ENCODE measurements around the gene PARN.
"Not testable (repeated sequence)": the region's sequence is repeated elsewhere in the genome, so short reads cannot be mapped to it uniquely, and the experiment has no call there.

The PARN gene

DNA sequence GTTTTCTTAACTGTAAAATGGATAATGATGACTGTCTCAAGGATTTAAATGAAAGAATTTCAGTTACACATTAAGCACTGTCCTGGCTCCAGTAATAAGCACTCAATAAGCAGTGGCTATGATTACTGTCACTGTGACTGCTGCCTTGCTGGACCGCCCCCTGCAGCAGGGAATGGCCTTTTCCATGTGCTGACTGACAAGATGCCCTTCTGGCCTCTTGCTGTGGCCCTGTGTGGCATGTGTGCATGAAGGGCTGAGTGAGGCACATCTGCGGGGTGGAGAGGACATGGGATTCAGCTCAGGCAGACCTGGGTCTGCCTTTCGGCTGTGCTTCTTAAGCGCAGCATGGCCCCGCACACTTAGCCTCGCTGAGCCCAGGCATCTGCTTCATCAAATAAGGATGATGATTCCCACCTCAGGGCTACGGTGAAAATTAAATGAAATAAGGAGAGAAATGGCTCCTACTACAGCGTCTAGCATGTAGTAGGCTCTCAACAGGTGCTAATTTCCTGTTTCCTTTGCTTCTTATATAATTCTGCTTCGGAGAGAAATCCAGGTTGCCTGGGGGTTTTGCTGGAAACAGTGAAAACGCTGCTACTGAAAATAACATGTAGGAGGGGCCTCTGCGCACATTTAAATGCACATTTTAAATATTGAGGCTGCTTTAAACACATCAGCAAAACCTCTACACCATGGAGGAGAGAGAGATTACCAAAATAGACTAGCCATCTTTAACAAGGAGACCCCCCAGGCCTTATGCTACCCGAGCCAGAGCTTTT is 183.9 kb downstream of the PARN start:
- no peak for DNase-seq (ENCODE audit: extremely low read depth in 1 of 2, low read depth in 1 of 2)

GRCh38 chr16:14444979-14445810 is 184.9 kb downstream of the PARN start:
- DNase-seq (ENCODE audit: extremely low read depth in 1 of 2, low read depth in 1 of 2) = no peak

DNA sequence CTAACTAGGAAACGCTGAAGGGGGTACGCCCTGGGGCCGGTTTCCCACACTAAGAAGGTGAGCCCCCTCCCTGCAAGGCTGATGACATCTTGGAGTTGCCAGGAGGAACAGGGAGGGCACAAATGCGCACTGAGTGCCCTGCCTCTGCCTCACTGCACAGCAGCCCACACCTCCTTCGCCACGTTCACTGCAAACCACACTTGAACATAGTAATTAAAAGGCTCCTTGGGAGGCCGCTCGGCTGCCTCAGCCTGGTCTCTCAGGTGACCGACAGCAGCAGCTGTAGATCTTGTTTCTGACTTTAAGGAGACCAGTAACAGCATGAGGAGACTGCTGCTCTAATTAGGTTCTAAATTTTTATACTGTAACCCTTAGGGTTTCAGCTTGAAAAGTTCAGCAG is 188.5 kb downstream of the PARN start:
- DNase-seq (ENCODE audit: extremely low read depth in 1 of 2, low read depth in 1 of 2) = not testable (repeated sequence)

DNA sequence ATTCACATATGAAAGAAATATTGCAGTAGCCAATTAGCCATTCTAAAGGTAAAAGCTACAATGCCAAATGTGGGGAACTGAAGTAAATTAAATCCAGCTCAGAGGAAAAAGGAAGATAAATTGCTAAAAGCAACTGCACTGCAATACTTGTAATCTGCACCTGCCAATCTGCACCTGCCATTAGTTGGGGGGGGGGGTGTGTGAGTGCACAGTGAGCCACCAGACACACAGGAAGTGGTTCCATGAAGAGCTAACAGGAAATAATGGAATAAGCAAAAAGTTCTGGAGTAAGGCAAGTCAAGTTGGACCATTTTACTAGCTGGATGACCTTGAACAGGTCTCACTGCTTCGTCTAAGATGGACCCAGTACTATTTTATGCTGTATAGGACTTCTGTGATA is 191.8 kb downstream of the PARN start:
- DNase-seq (ENCODE audit: extremely low read depth in 1 of 2, low read depth in 1 of 2) = no peak

GRCh38 chr16:14437426-14437825 is 192.6 kb downstream of the PARN start:
- no peak for DNase-seq (ENCODE audit: extremely low read depth in 1 of 2, low read depth in 1 of 2)

- no peak for DNase-seq (ENCODE audit: extremely low read depth in 1 of 2, low read depth in 1 of 2)
These were observed 193.6 kb downstream of the PARN start for GRCh38 chr16:14436401-14436955.

GRCh38 chr16:14434860-14435259 is 195.2 kb downstream of the PARN start:
- no peak for DNase-seq (ENCODE audit: extremely low read depth in 1 of 2, low read depth in 1 of 2)

- not testable (repeated sequence) for DNase-seq (ENCODE audit: extremely low read depth in 1 of 2, low read depth in 1 of 2)
These were observed 201.0 kb downstream of the PARN start for GRCh38 chr16:14428971-14429637.

DNA sequence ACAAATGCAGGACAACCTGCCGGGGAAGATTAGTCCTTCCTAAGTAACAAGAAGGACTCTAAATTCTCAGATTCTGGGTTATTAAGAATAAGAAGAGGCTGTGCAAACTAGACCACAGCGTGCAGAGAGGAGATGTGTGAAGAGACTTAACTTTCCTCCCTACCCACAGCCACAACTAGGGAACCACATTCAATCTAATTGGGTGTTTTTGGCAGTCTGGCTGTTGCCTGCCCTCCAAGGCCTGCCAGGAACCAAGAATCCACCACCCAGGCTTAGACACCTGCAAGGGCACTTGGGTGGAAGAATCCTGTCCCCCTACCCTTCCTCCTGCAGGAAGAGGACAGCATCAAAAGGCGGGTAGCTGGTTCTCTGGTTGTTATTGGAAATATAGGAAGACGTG is 202.0 kb downstream of the PARN start:
- DNase-seq (ENCODE audit: extremely low read depth in 1 of 2, low read depth in 1 of 2) = no peak

DNA sequence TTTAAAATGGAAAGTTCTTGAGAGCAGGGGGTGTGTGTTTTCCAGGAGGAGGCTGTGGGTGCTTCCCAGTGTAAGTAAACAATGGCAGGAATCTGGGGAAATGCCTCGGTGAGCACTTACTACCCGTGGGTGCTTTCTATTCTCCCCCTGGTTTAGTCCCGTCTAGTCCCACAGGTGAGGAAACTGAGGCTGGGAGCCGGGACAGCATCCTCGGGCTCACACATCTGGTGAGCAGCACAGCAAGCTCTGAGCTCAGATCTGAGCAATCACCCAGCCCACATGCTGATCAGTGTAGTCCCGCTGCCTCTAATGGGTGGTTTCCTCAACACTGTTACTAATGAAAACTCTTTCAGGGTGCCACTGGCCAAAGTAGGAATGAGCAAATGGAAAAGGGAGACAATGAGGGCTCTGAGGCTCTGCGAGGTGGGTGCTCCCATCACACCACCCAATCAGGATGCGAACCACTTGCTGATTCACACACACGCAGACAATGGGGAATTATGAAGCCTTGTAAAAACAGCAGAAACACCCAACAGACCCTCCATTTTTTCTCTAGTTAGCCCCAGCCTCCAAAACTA is 202.6 kb downstream of the PARN start:
- DNase-seq (ENCODE audit: extremely low read depth in 1 of 2, low read depth in 1 of 2) = no peak

- DNase-seq (ENCODE audit: extremely low read depth in 1 of 2, low read depth in 1 of 2) = no peak
These were observed 205.5 kb downstream of the PARN start for GRCh38 chr16:14424595-14424994.

GRCh38 chr16:14423344-14423743 is 206.7 kb downstream of the PARN start:
- no peak for DNase-seq (ENCODE audit: extremely low read depth in 1 of 2, low read depth in 1 of 2)

- no peak for DNase-seq (ENCODE audit: extremely low read depth in 1 of 2, low read depth in 1 of 2)
These were observed 209.2 kb downstream of the PARN start for GRCh38 chr16:14420721-14421488.

GRCh38 chr16:14420243-14420642 is 209.8 kb downstream of the PARN start:
- DNase-seq (ENCODE audit: extremely low read depth in 1 of 2, low read depth in 1 of 2) = not testable (repeated sequence)

GRCh38 chr16:14419817-14420216 is 210.2 kb downstream of the PARN start:
- no peak for DNase-seq (ENCODE audit: extremely low read depth in 1 of 2, low read depth in 1 of 2)

DNA sequence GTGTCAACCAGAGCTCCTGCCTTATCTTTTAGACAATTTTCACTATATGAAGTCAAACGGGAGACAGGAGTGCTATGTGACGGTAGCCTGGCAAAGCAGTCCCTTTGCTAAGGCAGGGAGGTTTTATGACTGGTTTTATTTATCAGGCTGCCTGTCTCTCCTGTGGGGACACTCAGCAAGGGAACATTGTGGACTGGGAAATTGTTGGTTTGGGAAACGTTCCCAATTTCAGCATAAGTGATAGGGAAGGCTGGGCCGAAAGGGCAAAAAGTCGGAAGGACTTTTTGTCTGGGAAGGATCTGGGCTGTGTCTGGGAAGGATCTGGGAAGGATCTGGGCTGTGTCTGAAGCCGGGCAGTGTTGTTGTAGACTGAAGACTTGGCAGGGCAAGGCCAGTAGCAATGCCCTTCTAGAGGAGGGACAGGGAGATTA is 211.2 kb downstream of the PARN start:
- DNase-seq (ENCODE audit: extremely low read depth in 1 of 2, low read depth in 1 of 2) = no peak

- DNase-seq (ENCODE audit: extremely low read depth in 1 of 2, low read depth in 1 of 2) = no peak
These were observed 213.9 kb downstream of the PARN start for GRCh38 chr16:14416184-14416583.

DNA sequence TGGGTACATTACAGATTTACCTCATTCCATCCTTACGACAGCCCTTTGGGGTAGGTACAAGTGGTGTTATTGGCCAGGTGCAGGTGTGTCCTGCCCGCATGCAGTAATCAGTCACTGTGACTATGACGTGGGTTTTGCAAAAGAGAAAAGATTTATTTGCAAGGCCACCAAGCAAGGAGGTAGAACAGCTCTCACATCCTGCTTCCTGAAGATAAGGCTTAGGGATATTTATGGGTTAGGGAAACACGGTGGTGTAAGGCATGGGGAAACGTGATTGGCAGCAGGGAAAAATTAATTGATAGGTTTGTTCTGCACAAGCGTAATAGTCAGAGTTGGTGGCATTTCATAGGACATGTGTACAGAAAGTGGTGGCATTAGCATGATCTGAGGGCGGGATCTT is 214.8 kb downstream of the PARN start:
- DNase-seq (ENCODE audit: extremely low read depth in 1 of 2, low read depth in 1 of 2) = no peak

DNA sequence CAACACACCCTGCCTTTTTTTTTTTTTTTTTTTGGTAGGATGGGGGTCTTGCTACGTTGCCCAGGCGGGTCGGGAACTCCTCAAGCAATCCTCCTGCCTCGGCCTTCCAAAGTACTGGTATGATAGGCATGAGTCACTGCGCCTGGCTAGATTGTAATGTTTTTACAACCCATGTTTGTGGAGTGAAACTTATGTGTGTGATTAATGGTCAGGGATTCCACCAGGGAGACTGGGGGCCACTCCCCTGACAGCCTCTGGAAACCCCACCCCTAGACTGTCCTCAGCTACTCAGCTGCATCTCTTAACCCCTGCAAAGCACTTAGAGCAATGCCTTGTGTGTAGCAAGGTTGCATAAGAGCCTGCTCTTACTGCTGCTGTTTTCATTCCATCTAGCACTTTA is 220.5 kb downstream of the PARN start:
- DNase-seq (ENCODE audit: extremely low read depth in 1 of 2, low read depth in 1 of 2) = no peak

- DNase-seq (ENCODE audit: extremely low read depth in 1 of 2, low read depth in 1 of 2) = no peak
These were observed 222.2 kb downstream of the PARN start for GRCh38 chr16:14407786-14408399.

Data from stimulated activated CD8-positive, alpha-beta memory T cell treated with anti-CD3 and anti-CD28 coated beads, Interleukin-7, amount 100 ng/mL, for 48 hours (primary cell).